Choroid plexus epithelial cell (primary cell): Measurements from ENCODE around the gene ARID1A.
"Not testable (repeated sequence)": the region's sequence is repeated elsewhere in the genome, so short reads cannot be mapped to it uniquely, and the experiment has no call there.

Experiments
- DNase-seq: peaks from one replicate; pipeline ENCODE4 v3.0.0-alpha.2; 2010; ENCODE audit warnings: low read depth
- H3K4me3 ChIP-seq: 2 replicates; pipeline ENCODE4 v1.5.1; 2011; ENCODE audit warnings: low read depth, mild to moderate bottlenecking, control low read depth, low read length, moderate library complexity
- TF ChIP-seq, protein P1 (sequence below): conservative IDR thresholded peaks from 2 replicates; pipeline ENCODE4 v1.5.1; 2011; ENCODE audit warnings: low read depth, mild to moderate bottlenecking, control low read depth, inconsistent platforms, low read length, moderate library complexity

Gene ARID1A

DNA sequence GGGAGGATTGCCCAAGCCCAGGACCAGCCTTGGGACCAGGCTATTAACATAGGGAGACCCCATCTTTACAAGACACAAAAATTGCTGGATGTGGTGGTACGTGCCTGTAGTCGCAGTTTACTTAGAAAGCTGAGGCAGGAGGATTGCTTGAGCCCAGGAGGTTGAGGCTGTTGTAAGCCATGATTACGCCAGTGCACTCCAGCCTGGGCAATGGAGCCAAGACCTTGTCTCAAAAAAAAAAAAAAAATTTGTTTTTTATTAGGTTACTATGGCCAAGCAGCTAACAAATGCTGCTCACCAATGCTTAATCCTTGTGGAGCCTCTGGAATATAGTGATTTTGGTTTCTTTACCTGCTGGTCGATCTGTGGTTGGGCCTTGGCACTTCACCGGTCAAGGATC is 8.8 kb downstream of the ARID1A start:
- no peak overlapping the region for H3K4me3 ChIP-seq
- no peak for DNase-seq
- TF ChIP-seq, protein P1, sequence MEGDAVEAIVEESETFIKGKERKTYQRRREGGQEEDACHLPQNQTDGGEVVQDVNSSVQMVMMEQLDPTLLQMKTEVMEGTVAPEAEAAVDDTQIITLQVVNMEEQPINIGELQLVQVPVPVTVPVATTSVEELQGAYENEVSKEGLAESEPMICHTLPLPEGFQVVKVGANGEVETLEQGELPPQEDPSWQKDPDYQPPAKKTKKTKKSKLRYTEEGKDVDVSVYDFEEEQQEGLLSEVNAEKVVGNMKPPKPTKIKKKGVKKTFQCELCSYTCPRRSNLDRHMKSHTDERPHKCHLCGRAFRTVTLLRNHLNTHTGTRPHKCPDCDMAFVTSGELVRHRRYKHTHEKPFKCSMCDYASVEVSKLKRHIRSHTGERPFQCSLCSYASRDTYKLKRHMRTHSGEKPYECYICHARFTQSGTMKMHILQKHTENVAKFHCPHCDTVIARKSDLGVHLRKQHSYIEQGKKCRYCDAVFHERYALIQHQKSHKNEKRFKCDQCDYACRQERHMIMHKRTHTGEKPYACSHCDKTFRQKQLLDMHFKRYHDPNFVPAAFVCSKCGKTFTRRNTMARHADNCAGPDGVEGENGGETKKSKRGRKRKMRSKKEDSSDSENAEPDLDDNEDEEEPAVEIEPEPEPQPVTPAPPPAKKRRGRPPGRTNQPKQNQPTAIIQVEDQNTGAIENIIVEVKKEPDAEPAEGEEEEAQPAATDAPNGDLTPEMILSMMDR: no peak

DNA sequence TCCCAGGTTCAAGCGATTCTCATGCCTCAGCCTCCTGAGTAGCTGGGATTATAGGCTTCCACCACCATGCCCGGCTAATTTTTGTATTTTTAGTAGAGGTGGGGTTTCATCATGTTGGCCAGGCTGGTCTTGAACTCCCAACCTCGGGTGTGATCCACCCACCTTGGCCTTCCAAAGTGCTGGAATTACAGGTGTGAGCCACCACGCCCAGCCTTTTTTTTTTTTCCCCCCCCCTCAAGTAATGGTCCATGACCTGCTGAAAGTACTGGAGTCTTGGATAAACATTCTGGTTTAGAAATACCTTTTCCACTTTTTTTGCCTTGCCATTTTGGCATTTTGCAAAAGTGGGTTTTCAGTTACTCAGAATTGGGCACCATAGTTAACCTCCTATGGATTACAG is 9.4 kb downstream of the ARID1A start:
- H3K4me3 ChIP-seq, DNase-seq: not testable (repeated sequence)

DNA sequence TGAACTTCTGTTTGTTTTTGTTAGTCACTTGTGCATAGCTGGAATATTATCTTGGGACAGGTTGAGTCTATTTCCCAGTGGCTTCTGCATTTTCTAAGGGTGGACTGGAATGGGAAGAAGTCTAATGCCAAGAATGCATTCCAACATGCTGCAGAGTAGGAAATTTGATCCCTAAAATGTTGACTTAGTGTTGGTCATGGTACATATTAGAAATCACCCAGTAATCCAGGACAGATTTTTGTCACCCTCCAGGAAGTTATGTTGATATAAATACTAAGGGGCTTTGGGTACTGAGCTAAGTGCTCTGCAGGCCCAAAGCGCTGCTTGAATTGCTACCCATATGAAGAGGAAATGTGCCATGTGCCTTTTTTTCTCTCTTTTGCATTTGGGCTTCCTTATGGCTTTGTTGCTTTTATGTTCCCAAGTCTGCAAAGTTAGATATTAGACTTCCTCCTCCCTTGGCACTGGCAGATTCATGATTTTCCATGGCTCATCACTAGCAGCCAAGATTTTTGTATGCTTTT is 10.0 kb downstream of the ARID1A start:
- DNase-seq: peak; percentile 75
- no peak overlapping the region for H3K4me3 ChIP-seq
- TF ChIP-seq, protein P1: no peak

DNA sequence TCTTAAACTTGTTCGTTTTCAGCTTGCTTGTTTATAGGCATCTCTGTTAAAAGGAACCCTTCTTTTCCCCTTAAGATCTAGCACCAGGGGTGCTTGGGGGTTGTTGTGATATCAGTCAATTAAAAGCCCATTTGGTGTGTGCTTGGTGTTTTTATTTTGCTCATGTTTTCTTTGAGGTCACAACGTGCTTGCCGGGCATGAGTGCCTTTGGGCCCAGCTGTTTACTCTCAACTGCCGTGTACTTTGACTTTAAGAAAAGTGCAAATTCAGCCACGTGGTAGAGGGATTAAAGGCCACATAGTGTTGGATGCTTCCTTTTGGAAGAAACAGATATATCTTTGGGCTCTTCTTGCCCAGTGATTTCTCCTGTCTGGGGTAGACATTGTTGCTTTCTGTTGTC is 10.5 kb downstream of the ARID1A start:
- TF ChIP-seq, protein P1: no peak
- no peak for DNase-seq
- no peak overlapping the region for H3K4me3 ChIP-seq

DNA sequence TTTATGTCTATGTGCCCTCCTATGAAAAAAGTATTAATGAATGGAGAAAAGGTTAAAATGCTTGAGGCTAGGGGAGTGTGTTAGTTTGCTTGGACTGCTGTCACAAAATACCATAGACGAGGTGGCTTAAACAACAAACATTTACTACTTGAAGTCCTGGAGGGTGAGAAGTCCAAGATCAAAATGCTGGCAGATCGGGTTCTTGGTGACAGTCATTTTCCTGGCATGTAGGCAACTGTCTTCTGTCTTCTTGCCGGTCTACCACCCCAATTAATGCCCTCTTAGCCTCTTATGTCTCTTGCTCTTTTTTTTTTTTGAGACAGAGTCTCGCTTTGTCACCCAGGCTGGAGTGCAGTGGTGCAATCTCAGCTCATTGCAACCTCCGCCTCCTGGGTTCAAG is 15.0 kb downstream of the ARID1A start:
- no peak overlapping the region for H3K4me3 ChIP-seq
- no peak for DNase-seq
- TF ChIP-seq, protein P1: no peak

DNA sequence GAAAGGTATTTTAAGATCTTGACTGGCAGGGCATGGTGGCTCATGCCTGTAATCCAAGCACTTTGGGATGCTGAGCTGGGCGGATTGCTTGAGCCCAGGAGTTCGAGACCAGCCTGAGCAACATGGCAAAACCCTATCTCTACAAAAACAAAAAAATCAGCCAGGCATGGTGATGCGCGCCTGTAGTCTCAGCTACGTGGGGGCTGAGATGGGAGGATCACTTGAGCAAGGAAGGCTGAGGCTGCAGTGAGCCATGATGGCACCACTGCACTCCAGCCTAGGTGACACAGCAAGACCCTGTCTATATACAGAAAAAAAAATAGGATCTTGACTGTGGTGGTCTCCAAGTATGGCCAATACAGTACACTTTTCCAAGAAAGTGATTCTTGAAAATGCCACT is 16.0 kb downstream of the ARID1A start:
- no peak for DNase-seq
- H3K4me3 ChIP-seq: no peak overlapping the region
- TF ChIP-seq, protein P1: no peak

DNA sequence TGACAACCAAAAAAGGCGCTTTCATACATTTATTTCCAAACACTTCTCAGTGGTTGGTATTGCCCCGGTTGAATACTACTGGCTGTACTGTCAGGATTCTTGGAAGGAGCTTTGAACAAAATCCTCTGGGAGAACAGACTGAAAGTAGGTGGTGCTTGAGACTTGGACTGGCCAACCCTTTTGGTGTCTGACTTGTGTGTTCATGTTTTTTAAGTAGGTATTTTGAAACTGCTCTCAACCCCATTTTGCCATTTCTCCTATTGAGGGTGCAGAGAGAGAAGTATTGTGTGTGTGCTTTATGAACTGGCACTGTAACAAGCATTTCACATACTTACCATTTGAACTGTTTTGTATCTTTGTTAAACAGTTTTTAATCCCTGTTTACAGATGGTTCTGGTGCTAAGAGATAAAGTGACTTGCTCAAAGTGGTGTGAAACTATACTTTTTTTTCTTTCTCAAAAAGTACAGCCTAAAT is 21.2 kb downstream of the ARID1A start:
- TF ChIP-seq, protein P1: no peak
- H3K4me3 ChIP-seq: no peak overlapping the region
- DNase-seq: no peak
